Umbilical cord (tissue), 2 donors: ENCODE measurements around the gene TNS3. TPM values are rescaled to one million over a fixed set of nuclear protein-coding genes. Genes with fewer than 3 reads are reported as not detected.

Experiments used
- DNase-seq: peaks from one replicate; pipeline ENCODE4 v3.0.0-alpha.2; 2015; ENCODE audit warnings: low spot score
- total RNA-seq: library from RNA; depleted of rRNA; stranded (reverse); fragments of >200 nt; gene quantifications from one replicate; pipeline ENCODE4 v1.2.3, GENCODE V29; 2014; ENCODE audit warnings: low replicate concordance; ENCODE audit not compliant: insufficient read depth

The TNS3 gene
- total RNA-seq, 1 donor from 2014 or later, result 73.9 TPM

- peak; percentile 78 for DNase-seq
Measured at GRCh38 chr7:47453093-47454061, 128.5 kb downstream of the TNS3 start.

DNA sequence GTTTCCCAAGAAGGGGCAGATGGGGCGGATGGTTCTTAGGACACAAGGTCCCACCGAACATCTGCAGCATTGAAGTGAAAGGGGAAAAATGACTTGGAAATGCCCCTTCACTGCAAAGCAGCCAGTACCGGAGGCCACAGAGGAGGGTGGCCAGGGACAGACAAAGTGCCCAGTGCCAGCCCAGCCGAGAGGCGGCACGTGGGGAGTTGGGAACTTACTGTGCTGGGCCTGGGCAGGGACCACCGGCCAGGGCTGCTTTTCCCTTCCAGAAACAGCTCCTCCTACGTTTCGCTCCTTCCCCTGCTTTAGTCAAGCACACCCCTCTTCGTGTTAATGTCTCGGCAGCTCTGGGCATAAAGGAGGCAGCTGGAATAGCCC lies 129.2 kb downstream of the TNS3 start:
- no peak for DNase-seq

- DNase-seq, result no peak
Measured at GRCh38 chr7:47452295-47452694, 129.6 kb downstream of the TNS3 start.

DNA sequence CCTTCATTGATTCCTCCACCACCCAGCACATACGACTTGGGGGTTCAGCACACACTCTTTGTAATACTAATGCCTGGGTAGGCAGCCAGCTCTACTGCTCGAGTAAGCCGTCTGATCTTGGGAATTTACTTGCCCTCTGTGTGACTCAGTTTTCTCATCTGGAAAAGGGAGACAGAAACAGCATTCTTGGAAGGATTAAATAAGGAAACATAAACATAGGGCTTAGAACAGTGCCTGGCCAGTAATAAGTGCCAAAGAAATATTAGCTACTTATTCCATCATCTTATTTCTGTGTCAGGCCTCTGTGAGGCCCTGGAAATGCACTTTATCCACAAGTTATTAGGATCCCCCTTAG lies 130.1 kb downstream of the TNS3 start:
- DNase-seq, result peak; percentile 51

DNA sequence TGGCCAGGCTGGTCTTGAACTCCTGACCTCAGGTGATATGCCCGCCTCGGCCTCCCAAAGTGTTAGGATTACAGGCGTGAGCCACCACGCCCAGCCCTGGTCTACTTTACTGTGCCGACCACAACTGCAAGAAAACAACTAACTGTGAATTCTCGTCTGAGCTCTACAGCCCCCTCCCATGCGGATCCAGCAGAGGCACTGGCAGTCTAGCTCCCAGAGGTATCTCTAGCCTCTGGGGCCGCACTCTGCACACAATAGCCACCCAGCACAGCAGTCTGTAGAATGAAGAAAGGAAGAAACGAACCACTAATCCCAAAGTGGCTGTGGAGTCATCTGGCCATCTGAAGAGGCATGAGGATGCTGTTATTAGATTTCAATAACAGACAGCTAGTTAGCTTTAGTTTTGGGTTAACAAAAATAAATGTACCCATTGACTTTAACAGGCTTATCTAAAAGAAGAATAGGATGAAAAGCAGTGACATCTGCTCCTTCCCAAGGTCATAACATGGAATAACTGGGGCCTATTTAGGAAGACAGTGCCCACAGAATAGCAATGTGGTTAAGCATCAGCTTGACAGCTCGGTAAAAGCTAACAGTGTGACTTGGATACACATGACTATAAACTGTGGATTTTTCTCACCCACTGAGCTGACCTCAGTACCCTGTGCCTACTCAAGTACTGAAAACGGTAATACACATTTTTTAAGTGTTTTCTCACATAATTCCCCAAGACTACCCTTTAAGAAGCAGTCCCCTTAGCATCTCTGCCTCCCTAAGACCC lies 131.9 kb downstream of the TNS3 start:
- no peak for DNase-seq

- no peak for DNase-seq
Measured at GRCh38 chr7:47448971-47449370, 132.9 kb downstream of the TNS3 start.

GRCh38 chr7:47447621-47448349 lies 134.1 kb downstream of the TNS3 start:
- no peak for DNase-seq

- DNase-seq, result no peak
Measured at GRCh38 chr7:47446871-47447466, 134.9 kb downstream of the TNS3 start.

GRCh38 chr7:47444376-47445098 lies 137.4 kb downstream of the TNS3 start:
- no peak for DNase-seq

DNA sequence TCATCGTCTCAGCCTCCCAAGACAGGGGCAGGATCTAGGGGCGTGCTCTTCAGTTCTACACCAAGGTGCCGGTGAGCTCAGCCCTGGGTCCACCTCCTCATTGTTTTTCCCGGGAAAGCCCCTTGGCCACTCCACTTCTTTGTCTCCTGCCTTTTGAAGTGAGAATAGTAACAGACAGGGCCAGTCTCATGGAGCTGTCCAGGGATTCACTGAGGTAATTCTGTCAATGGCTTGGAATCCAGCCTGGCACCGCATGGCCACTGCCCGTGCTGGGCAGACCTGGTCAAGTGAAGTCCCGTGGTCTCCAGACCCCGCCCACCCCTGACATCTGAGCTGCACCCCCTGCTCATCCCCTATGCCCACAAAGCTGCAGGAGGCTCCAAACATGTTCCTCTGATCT lies 138.9 kb downstream of the TNS3 start:
- no peak for DNase-seq

- DNase-seq, result no peak
Measured at GRCh38 chr7:47442605-47442865, 139.4 kb downstream of the TNS3 start.

DNA sequence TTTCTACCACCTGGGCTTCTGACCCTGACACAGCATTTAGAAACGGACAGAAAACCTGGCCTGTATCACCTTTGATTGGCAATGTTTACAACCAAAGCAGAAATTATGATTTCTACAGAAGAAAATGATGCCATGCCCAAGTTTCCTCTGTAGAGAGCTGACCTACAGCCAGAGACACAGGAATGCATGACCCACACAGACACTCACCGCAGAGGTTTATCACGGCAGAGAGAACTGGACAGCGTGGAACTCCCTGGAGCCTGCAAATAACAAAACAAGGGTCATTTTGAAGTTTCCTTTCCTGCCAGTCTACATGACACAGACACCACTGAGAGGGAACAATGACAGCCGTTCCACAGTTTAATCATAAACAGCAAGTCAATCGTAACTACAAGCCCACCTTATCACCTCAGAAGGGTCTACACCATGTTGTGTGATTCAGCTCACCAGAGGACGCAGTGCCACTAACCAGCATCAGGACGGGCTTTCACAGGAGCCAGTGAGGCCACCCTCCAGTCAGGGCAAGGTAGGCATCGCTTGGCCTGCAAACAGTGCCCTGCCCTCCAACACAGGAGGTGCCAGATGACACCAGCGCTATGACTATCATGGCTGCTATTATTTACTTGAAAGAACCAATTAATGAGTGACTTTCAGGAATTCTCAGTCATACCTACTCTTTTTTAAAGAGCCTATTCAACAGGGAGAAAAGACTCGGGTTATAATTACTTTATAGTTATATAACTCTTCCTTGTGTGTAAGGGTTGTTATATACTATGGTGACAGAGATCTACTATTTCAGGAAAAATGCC lies 139.9 kb downstream of the TNS3 start:
- no peak for DNase-seq

GRCh38 chr7:47441048-47441447 lies 140.9 kb downstream of the TNS3 start:
- DNase-seq, result peak; percentile 46

- no peak for DNase-seq
Measured at GRCh38 chr7:47440320-47440719, 141.6 kb downstream of the TNS3 start.

DNA sequence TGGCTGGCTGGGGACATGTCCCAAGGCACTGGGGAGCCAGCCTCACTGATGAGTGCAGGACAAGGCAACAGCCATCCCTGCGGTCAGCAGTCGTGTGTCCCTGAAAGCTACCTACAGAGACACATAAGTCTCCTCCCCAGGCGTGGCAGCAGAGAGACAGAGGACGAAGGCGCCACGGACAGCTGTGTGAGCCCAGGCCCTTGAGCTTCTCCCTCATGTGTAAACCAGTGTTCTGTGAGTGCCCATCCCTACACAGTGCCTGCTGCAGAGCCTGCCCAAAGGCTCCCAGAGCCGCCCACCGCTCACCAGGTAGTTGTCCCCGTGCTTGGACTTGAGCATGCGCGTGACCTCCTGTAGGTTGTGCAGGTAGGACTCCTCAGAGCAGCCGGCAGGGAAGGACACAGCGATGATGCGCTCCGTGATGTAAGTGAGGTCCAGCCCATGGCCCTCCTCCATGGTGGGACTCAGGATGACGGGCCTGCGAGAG lies 142.7 kb downstream of the TNS3 start:
- no peak for DNase-seq

DNA sequence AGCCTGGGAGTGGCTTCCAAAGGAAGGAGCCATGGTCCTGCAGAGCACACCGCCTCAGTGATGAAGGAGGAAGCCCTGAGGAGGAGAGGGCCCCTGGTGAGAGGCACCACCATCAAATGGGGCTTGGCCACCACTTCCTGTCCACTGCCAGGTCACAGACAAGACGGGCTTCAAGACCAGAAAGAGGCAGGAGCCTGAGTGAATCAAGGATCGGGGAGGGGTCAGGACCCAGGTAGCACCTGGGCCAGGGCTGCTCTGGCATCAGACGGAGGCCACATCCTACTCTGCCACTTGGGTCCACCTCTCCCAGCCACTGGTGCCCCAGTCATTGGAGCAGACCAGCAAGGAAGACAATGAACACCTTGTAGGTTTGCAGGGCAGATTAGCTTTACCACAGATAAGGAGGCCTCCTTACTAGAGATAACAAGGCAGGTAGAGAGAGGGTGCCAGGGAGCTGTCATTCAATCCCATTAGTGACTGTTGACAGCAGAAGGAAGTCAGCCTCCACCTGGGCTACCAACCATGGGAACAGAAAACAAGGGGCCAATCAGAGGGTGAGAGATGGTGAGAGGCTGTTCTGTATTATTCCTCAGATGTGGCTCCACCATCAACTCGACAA lies 143.4 kb downstream of the TNS3 start:
- no peak for DNase-seq

- peak; percentile 72 for DNase-seq
Measured at GRCh38 chr7:47435889-47436312, 146.0 kb downstream of the TNS3 start.

DNA sequence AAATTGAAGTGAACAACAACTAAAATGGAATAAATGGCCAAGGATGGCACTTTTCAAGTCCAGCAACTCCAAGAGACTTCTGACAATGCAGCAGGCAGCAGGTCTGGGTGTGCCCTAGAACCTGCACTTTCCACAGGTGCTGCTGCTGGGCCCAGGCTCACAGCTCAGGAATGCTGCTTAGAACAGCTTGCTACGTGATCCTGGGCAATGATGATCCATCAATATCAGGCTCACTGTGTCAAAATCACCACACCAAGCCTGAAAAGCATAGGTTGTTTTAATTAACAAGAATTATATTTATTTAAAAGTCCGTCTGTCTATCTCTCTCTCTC lies 148.4 kb downstream of the TNS3 start:
- DNase-seq, result no peak

GRCh38 chr7:47432671-47433563 lies 149.0 kb downstream of the TNS3 start:
- no peak for DNase-seq
